C4-2B (cell line): Measurements from ENCODE around the gene PLA2R1.

Source experiments
- CTCF ChIP-seq: fragments of 450-650 bp; conservative IDR thresholded peaks from 2 replicates; pipeline ENCODE4 v1.5.1; 2017; ENCODE audit warnings: mild to moderate bottlenecking
- ZFX ChIP-seq: fragments of 450-650 bp; IDR thresholded peaks from 2 replicates; pipeline ENCODE4 v1.6.1; 2017

- TF ChIP-seq CTCF: no peak
- no peak for TF ChIP-seq ZFX
Measured at GRCh38 chr2:159908623-159909022, 153.8 kb downstream of the PLA2R1 start.
